ENCODE measurements around the gene DTNBP1.

DTNBP1 gene

GRCh38 chr6:15490242-15491100 is 172.4 kb downstream of the DTNBP1 start:
- TF ChIP-seq REST (IDR thresholded peaks at IDR 0.05; ENCODE audit: insufficient read depth in 1 of 2, low read depth in 2 of 2, low read length in 2 of 2) (no peak), SIN3A (IDR thresholded peaks at IDR 0.05; ENCODE audit: borderline replicate concordance, insufficient read depth, low read length) (no peak), POLR2AphosphoS5 (IDR thresholded peaks at IDR 0.05; ENCODE audit: low read depth, low read length) (no peak), TAF1 (IDR thresholded peaks at IDR 0.05; ENCODE audit: borderline replicate concordance, insufficient read depth, low read length) (no peak), FOXP2 (optimal IDR thresholded peaks at IDR 0.05; ENCODE audit: borderline replicate concordance, extremely low read depth, extremely low read length, insufficient read depth) (no peak)

GRCh38 chr6:15489261-15489962 is 173.4 kb downstream of the DTNBP1 start:
- TF ChIP-seq POLR2AphosphoS5 (IDR thresholded peaks at IDR 0.05; ENCODE audit: low read depth, low read length) = no peak
- no peak for TF ChIP-seq TAF1 (IDR thresholded peaks at IDR 0.05; ENCODE audit: borderline replicate concordance, insufficient read depth, low read length)
- TF ChIP-seq REST (IDR thresholded peaks at IDR 0.05; ENCODE audit: insufficient read depth in 1 of 2, low read depth in 2 of 2, low read length in 2 of 2) = no peak

GRCh38 chr6:15487262-15487661 is 175.6 kb downstream of the DTNBP1 start:
- TF ChIP-seq FOXP2 (optimal IDR thresholded peaks at IDR 0.05; ENCODE audit: borderline replicate concordance, extremely low read depth, extremely low read length, insufficient read depth) (no peak), POLR2AphosphoS5 (IDR thresholded peaks at IDR 0.05; ENCODE audit: low read depth, low read length) (no peak), REST (IDR thresholded peaks at IDR 0.05; ENCODE audit: insufficient read depth in 1 of 2, low read depth in 2 of 2, low read length in 2 of 2) (no peak), TAF1 (IDR thresholded peaks at IDR 0.05; ENCODE audit: borderline replicate concordance, insufficient read depth, low read length) (no peak), SIN3A (IDR thresholded peaks at IDR 0.05; ENCODE audit: borderline replicate concordance, insufficient read depth, low read length) (no peak)

- TF ChIP-seq FOXP2 (optimal IDR thresholded peaks at IDR 0.05; ENCODE audit: borderline replicate concordance, extremely low read depth, extremely low read length, insufficient read depth) (no peak), REST (IDR thresholded peaks at IDR 0.05; ENCODE audit: insufficient read depth in 1 of 2, low read depth in 2 of 2, low read length in 2 of 2) (no peak), SIN3A (IDR thresholded peaks at IDR 0.05; ENCODE audit: borderline replicate concordance, insufficient read depth, low read length) (no peak), TAF1 (IDR thresholded peaks at IDR 0.05; ENCODE audit: borderline replicate concordance, insufficient read depth, low read length) (no peak), POLR2AphosphoS5 (IDR thresholded peaks at IDR 0.05; ENCODE audit: low read depth, low read length) (no peak)
Observed at GRCh38 chr6:15485936-15486335, 176.9 kb downstream of the DTNBP1 start.

Measured in PFSK-1 (cell line).